NCI-H146 treated with DMSO at 0.1 percent for 48 hours (cell line): Measurements from ENCODE around the gene OSBPL6.

Source experiments
- DNase-seq: peaks from one replicate; lab custom pipeline; 2025; ENCODE audit not compliant: unreplicated experiment; lab: John Stamatoyannopoulos, UW

The OSBPL6 gene

GRCh38 chr2:178269438-178270224 lies 75.3 kb downstream of the OSBPL6 start:
- no peak for DNase-seq

GRCh38 chr2:178270338-178270737 lies 76.0 kb downstream of the OSBPL6 start:
- DNase-seq, result no peak

DNA sequence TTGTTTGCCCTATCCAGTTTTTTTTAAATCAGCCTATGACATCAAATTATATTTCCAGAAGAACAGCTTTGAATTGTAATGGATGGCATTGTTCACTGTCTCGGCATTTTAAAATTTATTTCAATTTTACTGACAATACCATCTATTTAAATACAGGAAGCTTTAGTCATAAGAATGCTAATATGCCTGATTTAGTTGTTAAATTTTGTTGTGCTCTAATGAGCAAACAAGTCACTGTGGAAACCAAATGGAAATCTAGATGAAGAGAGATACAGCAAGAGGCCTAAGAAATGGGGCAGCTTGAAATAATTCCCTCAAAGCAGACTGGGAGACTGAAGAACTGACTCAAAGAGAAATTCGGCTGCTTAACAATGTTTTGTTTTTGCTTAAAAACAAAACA lies 76.8 kb downstream of the OSBPL6 start:
- DNase-seq, result no peak

DNA sequence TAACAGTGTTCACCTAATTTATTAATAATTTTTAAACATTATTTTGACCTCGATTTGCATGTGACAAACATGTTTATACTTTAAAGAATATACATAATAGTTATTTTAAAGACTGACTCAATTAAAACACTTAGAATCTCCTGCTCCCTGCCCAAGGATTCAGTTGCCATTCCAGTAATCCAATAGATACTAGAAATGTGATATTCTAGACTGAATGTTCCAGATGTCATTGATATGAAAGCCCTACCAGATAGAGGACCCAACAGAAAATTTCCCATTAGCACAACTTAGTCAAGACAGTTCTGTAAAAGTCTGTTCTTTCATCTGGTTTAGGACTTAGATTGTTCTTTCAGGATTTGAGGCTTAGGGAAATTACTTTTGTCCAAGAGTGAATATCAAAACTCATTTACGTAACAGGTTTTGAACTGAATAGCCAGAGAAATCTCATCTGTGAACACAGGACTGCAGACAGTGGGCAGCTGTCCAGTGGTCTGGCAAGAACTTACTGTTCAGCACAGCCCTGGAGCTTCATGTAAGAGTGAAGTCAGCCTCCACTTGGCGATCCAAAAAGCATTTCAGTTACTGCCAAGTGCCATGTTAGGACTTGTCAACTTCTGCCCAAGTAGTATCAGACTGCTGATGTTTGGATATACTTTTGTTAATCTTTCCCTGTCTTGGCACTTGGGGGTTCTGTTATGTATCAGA lies 77.5 kb downstream of the OSBPL6 start:
- no peak for DNase-seq

- peak; percentile 56 for DNase-seq
Observed at GRCh38 chr2:178273787-178274360, 79.6 kb downstream of the OSBPL6 start.

DNA sequence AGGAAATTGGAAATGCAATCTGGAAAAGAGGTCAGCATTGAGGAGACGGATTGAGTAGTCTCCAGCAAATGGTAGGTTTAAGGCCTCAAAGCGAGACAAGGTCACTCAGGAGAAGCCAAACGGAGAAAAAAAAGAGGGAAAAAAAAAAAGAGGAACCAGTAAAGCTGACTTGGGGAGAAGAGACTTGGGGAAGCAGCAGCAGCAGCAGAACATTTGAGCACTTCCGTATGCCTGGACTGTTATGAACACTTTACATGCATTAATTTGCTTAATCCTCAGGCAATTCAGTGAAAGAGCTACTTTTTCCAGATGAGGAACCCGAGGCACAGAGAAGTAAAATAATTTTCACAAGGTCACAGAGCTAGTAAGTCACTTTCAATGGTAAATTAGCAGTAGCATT lies 81.3 kb downstream of the OSBPL6 start:
- DNase-seq, result no peak

DNA sequence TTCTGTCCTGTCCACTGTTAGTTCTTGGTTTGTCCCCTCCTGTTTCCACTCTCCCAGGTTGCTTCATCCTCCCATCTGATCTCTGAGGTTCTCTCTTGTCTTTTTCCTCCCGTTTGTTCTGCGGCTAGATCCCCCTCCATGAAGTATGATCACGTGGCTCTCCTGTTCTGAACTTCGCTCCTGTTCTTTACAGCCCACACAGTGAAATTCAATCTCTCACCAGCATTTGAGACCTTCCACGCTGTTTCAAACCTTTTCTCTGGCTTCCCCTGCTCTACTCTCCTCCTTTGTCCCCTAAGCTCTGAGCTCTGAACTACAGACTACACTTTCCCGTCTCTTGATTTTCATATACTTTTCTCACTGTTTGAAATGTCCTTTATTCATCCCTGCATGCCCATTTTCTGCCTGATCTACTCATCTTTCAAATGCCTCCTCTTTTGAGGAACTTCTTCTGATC lies 83.5 kb downstream of the OSBPL6 start:
- peak; percentile 28 for DNase-seq

GRCh38 chr2:178279142-178279541 lies 84.8 kb downstream of the OSBPL6 start:
- DNase-seq, result no peak

GRCh38 chr2:178279636-178280035 lies 85.3 kb downstream of the OSBPL6 start:
- no peak for DNase-seq

DNA sequence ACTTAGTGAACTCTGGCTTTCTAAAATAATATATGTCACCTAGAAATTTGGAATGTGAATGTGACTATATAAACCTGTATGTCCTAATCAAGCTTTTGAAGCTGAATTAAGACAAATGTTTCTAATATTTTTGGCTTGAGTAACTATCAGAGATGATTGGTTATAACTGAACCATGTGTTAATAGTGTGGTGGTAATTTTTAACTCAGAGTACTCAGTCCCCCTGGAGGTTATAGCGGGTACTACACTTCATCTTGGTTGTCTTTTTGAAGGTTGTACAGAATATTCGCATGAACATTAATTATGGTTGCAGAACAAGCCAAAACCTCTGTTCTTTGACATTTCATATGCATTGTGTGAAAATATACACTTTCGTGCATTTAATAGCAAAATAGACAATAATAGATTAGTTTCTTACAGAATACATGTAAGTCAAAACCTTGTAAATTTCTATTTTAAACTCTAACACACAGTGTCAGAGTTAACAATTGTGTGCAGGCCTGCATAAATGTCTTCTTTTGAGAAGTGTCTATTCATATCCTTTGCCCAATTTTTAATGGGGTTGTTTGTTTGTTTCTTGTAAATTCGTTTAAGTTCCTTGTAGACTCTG lies 86.0 kb downstream of the OSBPL6 start:
- DNase-seq, result peak; percentile 6

DNA sequence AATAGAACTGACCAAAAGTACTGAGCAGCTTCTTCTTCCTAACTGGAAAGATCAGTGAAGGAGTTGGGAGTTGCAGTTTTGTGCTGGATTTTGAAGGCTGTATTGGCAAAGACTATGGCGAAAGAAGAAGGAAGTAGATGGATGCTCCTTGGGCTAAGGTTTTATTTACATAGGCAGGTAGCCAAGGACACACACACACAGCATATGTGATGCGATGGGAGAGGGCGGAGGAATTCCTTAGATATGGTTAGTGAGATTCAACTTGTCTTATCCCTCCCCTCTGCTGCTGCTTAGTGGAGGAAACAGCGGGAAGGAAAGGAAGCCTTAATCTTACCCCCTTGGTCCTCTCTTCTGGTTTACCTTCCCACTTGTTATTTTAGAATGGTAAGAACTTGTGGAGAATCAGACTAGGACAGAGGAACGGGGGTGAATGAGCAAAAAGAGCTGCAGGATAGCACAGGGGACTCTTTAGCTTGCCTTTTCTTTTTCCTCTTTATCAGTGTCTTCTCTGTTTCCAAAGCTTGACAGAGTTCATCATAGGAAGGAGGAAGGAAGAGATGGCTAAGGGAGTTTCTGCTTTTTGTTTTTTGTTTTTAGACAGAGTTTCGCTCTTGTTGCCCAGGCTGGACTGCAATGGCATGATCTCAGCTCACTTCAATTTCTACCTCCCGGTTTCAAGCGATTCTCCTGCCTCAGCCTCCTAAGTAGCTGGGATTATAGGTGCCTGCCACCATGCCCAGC lies 87.9 kb downstream of the OSBPL6 start:
- DNase-seq, result no peak

DNA sequence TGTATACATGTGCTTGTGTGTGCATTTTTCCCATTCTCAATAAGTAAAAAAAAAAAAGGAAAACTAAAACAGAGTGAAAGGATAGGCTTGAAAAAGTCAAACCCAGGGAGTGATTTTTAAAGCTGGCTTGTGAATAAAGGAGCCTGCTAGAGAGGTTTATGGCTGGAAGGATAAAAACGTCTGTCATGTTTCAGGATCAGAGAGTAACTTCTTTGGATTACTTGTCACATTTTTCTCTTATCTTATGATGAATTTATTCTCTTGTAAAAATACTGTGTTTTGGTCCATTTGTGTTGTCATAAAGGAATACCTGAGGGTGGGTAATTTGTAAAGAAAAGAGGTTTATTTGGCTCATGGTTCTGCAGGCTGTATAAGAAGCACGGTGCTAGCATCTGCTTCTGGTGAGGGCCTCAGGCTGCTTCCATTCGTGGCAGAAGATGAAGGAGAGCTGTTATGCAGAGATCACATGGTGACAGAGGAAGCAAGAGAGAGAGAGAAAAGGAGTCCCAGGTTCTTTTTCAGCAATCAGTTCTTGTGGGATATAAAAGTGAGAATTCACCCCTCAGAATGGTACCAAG lies 89.1 kb downstream of the OSBPL6 start:
- no peak for DNase-seq

DNA sequence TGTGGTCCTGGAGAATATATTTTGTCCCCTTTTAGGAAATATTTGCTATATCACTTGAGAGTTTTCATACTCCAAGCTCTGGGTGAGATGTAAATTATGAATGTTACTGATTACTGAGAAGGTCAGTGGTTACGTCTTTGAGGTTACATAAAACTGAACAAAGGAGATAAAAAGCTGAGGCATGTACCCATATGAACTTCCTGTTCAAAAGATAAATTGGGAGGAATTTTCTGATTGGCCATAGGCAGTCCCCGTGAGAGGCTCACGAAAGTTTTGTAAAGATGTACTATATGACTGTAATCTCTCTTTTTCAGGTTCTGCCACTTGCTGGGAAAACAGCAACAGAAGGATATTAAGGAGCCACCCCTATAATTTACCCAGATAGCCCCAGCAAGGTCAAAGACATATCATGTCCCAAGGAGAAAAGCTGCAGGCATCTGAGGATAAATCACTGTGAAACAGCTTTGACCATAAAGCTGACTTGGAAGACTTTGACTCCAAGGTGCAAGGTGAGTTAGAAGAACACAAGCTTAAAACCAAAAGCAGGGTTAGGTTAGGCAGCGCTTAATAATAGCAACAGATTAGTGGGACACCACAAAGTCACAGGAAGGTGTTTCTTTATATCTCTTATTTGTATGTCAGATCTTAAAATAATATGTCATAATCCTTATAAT lies 90.4 kb downstream of the OSBPL6 start:
- no peak for DNase-seq

DNA sequence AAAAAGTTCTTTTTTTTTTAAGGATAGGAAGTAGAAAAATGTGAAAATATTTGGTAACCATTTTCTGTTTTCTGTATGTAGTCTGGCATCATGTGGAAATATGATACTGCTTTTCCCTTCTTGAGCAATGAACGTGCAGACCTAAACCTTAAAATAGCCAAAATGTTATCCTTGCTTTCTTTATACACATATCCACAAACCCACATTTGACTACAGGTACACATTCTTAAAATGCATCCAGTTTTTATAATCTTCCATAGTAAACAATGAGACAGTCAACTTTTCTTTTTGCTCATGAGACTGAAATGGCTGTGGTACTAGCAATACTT lies 90.9 kb downstream of the OSBPL6 start:
- DNase-seq, result no peak

DNA sequence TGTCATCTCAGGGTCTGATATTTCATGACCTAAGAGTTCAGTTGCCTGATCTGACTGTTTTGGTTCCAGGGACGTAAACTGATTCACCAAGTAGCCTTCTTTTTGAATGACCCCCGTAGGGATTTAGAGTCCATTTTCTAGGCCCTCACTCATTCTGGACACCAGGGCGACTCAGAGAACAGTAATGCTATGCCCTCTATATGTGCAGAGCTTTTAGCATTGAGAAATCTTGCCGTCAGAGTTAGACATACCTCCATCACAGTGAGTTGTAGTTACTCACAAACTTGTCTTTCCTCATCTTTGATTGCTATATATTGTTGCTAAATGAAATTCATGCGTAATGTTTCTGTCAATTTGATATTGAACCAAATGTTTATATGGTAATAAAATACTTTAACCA lies 92.3 kb downstream of the OSBPL6 start:
- DNase-seq, result no peak

GRCh38 chr2:178287652-178288344 lies 93.5 kb downstream of the OSBPL6 start:
- no peak for DNase-seq

DNA sequence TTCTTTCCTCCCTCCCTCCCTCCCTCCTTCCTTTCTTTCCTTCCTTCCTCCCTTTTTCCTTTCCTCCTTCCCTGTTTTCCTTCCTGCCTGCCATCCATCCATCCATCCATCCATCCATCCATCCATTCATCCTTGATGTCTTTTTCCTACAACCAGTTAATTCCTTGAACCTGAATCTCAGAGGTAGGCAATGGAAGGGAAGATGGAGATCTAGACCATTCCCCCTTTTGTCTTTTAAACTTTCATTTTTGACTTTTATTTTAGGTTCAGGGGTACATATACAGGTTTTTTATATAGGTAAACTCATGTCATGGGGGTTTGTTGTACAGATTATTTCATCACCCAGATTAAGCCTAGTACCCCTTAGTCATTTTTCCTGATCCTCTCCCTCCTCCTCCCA lies 97.4 kb downstream of the OSBPL6 start:
- DNase-seq, result no peak

DNA sequence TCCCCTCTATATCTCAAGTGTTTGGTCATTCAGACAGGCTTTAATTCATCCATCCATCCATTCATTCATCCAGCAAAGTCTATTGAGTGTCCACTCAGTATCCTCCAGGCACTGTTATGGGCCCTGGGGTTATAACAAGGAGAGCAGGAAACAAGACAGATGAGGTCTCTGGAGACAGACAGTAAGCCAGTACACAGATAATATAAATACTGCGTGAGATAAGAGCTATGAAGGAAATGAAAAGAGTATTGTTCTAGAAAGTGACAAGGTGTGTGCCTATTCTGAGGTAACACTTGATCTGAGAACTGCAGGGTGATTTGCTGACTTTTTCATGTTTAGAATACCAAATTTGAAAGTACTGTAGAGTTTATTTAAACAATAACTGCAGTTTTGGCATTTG lies 98.3 kb downstream of the OSBPL6 start:
- no peak for DNase-seq

DNA sequence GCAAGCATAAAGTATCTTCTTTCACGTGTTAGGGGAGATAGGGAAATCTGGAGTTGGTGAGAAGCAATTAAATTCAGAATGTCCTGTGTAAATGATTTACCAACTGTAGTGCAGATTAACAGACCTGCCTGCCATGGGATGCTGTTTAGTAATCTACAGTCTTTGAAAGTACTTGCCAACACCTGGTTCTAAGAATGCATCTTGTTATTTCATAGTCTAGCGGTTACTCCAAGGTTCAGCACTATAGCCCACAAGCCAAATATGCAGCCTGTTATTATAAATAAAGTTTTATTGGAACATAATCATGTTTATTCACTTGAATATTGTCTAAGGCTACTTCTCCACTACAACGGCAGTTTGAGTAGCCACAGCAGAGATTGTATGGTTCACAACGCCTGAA lies 100.8 kb downstream of the OSBPL6 start:
- no peak for DNase-seq

DNA sequence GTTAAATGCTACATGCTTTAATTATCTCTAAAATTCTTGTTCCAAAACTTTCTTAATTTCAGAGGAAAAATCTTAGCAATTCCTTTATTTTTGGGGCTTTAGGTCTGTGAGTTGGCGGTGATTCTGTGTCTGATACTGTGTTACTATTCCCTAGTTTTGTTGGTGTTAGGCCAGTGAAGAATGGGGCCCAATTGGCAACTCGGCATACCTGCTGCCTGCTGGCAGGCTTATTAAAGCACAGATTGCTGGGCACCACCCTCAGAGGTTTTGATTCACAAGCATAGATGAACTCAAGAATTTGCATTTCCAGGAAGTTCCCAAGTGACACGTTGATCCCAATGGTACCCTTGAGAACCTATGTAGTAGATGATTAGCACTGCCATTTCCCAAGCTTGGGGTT lies 101.6 kb downstream of the OSBPL6 start:
- no peak for DNase-seq
